Body of pancreas (tissue), 4 donors: ENCODE measurements around the gene GSK3B. TPM values are rescaled to one million over a fixed set of nuclear protein-coding genes. Genes with fewer than 3 reads are reported as not detected.
"Not testable (repeated sequence)": the region's sequence is repeated elsewhere in the genome, so short reads cannot be mapped to it uniquely, and the experiment has no call there.

Experiments used
- ATAC-seq: fragments of 150-250 bp; one replicate; pipeline ENCODE4 v1.9.1; 2016
- DNase-seq, 4 donors: peaks; one replicate each; pipeline ENCODE4 v3.0.0-alpha.2; 2019
- H3K27ac ChIP-seq, 4 donors: fragments of 200-600 bp; sonication (generic); 1 replicate in 3 of 4; 2 replicates in 1 of 4; pipeline versions ENCODE4 v1.5.1 to v1.6.1; 2016 to 2019; ENCODE audit warnings: mild to moderate bottlenecking in 1 of 4, mixed read lengths in 1 of 4, moderate library complexity in 1 of 4
- H3K27me3 ChIP-seq, 2 donors: fragments of 200-600 bp; sonication (generic); one replicate each; pipeline ENCODE4 v1.6.0; 2016; ENCODE audit warnings: mild to moderate bottlenecking in 1 of 2
- H3K36me3 ChIP-seq, 2 donors: fragments of 200-600 bp; sonication (generic); replicated peaks in 1 of 2; 2 replicates each; pipeline ENCODE4 v1.5.1; 2016; ENCODE audit warnings: low read depth in 2 of 2; ENCODE audit not compliant: insufficient read depth in 1 of 2
- H3K4me1 ChIP-seq: fragments of 200-600 bp; sonication (generic); one replicate; pipeline ENCODE4 v1.6.0; 2016
- H3K4me3 ChIP-seq, 2 donors: fragments of 200-600 bp; sonication (generic); 1 replicate in 1 of 2; 2 replicates in 1 of 2; pipeline ENCODE4 v1.5.1; 2016 to 2019
- H3K9me3 ChIP-seq, 3 donors: fragments of 200-600 bp; sonication (generic); 1 replicate in 2 of 3; 2 replicates in 1 of 3; pipeline ENCODE4 v1.5.1; 2016
- POLR2A ChIP-seq, 3 donors: fragments of 450-650 bp; IDR thresholded peaks; one replicate each; pipeline ENCODE4 v1.6.1; 2016; ENCODE audit warnings: antibody characterized with exemption in 3 of 3, mild to moderate bottlenecking in 2 of 3
- WGBS, 2 donors: methylation state at CpG; one replicate each; pipeline ENCODE4 v1.1.5; 2017; 5-methylcytosine and 5-hydroxymethylcytosine counted together
- intact Hi-C: fragments of 100-400 bp; cut with DNase I; formaldehyde crosslinking; loops from one replicate; pipeline ENCODE4 v1.15.1; 2023
- total RNA-seq, 2 donors: library from RNA; depleted of rRNA; stranded (reverse); fragments of >200 nt; gene quantifications; one replicate each; pipeline ENCODE4 v1.1.0, GENCODE V29; 2016
- TF ChIP-seq, protein P1 (sequence below), 7 experiments: fragments of 450-650 bp in 4 of 7; fragments of 200-600 bp in 3 of 7; sonication (generic) in 3 of 7; IDR thresholded peaks; one replicate each; pipeline ENCODE4 v1.5.1; 2016 to 2019; ENCODE audit warnings: antibody characterized with exemption in 7 of 7

GSK3B gene
- total RNA-seq, 2 donors from 2014 or later = 15.0 to 18.8 TPM

DNA sequence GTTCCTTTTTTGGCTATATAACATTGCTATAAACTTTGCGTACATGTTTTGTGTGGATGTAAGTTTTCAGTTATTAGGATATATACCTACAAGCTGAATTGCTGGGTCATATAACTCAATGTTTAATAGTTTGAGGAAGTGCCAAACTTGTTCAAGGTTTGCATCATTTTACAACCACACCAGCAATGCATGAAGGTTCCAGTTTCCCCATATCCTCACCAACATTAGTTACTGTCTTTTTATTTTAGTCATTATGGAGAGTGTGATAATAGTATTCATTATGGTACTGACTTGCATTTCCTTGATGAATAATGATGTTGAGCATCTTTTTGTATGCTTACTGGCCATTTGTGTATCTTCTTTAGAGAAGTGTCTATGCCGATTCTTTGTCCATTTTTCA is 200.1 kb downstream of the GSK3B start:
- intact Hi-C loops = no loop called here
- Histone ChIP-seq H3K27me3 (no peaks in the 10 kb centered on the region), H3K27ac (no peak overlapping the region), H3K36me3 (no peaks in the 10 kb centered on the region), H3K9me3 (no peaks in the 10 kb centered on the region), H3K4me3 (no peak overlapping the region), H3K4me1 (peaks cover 4% of the 10 kb centered on the region)
- DNase-seq = no peak
- TF ChIP-seq, protein P1, sequence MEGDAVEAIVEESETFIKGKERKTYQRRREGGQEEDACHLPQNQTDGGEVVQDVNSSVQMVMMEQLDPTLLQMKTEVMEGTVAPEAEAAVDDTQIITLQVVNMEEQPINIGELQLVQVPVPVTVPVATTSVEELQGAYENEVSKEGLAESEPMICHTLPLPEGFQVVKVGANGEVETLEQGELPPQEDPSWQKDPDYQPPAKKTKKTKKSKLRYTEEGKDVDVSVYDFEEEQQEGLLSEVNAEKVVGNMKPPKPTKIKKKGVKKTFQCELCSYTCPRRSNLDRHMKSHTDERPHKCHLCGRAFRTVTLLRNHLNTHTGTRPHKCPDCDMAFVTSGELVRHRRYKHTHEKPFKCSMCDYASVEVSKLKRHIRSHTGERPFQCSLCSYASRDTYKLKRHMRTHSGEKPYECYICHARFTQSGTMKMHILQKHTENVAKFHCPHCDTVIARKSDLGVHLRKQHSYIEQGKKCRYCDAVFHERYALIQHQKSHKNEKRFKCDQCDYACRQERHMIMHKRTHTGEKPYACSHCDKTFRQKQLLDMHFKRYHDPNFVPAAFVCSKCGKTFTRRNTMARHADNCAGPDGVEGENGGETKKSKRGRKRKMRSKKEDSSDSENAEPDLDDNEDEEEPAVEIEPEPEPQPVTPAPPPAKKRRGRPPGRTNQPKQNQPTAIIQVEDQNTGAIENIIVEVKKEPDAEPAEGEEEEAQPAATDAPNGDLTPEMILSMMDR (IDR thresholded peaks at IDR 0.05) = no peak
- no peak for TF ChIP-seq POLR2A (IDR thresholded peaks at IDR 0.05)
- WGBS, 2 donors = 94 to 96% methylated on average over 2 of the region's 2 CpGs
- no peak for ATAC-seq

DNA sequence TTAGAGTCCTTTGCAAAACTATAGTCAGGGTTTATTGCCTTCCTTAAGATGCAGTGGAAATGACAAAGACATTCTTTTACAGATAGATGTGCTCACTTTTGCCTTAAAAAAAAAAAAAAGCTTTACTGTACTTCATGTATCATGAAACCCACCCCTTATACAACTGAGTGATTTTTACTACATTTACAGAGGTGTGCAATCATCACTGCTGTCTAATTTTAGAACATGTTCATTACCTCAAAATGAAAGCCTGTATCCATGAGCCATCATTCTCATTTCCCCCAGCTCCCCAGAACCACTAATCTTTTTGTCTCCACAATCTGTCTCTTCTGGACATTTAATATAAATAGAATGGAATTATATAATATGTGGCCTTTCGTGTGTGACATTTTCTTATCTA is 200.5 kb downstream of the GSK3B start:
- H3K27ac ChIP-seq = no peak overlapping the region
- no peak overlapping the region for H3K4me3 ChIP-seq
- H3K4me1 ChIP-seq = peaks cover 4% of the 10 kb centered on the region
- H3K36me3 ChIP-seq = no peaks in the 10 kb centered on the region
- intact Hi-C loops = no loop called here
- TF ChIP-seq, protein P1 (IDR thresholded peaks at IDR 0.05) = no peak
- TF ChIP-seq POLR2A (IDR thresholded peaks at IDR 0.05) = no peak
- no peaks in the 10 kb centered on the region for H3K27me3 ChIP-seq
- ATAC-seq (no peak), DNase-seq (no peak)
- WGBS, 2 donors = 52 to 53% methylated on average over 1 of the region's 1 CpG
- H3K9me3 ChIP-seq = no peaks in the 10 kb centered on the region

DNA sequence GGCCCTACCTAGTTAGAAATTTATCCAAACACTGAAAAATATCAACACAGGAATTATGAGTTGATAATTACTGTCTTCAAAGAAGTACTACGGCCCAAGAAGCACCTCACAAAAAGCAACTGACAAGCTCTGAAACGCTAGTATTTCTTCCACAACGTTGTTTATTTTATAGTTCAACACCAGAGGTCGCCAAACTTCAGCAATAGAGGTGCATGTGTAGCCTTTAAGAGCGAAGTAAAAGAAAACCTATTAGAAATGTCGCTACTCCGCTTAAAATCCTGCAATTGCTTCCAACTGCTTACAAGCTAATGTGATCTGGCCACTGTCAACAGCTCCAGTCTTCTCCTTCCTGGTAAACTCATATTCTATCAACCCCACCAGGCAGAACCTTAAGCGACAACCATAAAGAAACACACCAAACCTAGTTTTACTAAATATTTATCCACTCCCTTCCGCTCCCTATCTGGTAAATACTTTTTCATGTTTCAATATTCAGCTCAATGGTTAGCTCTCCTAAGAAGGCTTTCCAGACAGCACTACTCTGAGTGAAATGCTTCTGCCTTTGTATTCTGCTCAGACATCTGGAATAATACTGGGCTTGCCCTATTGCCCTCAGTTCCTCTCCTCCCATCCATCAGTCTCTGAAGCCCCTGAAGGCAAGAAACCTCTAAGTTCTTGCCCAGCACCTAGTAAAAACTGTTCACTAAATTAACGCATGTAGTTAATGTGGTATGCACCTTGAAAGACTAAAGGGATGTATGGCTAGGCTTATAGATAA is 202.1 kb downstream of the GSK3B start:
- intact Hi-C loops = no loop called here

DNA sequence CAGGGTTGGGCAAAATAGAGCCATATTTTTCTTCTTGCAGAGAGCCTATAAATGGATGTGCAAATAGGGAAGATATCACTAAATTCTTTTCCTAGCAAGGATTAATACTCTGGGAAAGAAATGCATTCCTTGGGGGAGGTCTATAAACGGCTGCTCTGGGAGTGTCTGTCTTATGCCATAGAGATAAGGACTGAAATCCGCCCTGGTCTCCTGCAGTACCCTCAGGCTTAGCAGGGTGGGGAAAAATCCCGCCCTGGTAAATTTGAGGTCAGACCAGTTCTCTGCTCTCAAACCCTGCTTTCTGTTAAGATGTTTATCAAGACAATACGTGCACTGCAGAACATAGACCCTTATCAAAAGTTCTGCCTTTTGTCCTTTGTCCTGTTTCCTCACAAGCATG is 205.6 kb downstream of the GSK3B start:
- ATAC-seq, intact Hi-C loops: not testable (repeated sequence)
- 97 to 98% methylated on average over 4 of the region's 4 CpGs for WGBS, 2 donors

More for the DNA sequence above, 202.1 kb downstream of the GSK3B start:
- DNase-seq (peak; percentile 19 to 61 (median 33)), ATAC-seq (peak; percentile 90)
- no peak overlapping the region for H3K27ac ChIP-seq
- no peaks in the 10 kb centered on the region for H3K27me3 ChIP-seq
- H3K9me3 ChIP-seq = no peaks in the 10 kb centered on the region
- peaks cover 4% of the 10 kb centered on the region for H3K4me1 ChIP-seq
- 26 to 30% methylated on average over 10 of the region's 10 CpGs for WGBS, 2 donors
- TF ChIP-seq, protein P1 (IDR thresholded peaks at IDR 0.05) = peak; percentile 36 to 84 (median 74)
- TF ChIP-seq POLR2A (IDR thresholded peaks at IDR 0.05) = no peak
- H3K4me3 ChIP-seq = no peak overlapping the region
- H3K36me3 ChIP-seq = no peaks in the 10 kb centered on the region

DNA sequence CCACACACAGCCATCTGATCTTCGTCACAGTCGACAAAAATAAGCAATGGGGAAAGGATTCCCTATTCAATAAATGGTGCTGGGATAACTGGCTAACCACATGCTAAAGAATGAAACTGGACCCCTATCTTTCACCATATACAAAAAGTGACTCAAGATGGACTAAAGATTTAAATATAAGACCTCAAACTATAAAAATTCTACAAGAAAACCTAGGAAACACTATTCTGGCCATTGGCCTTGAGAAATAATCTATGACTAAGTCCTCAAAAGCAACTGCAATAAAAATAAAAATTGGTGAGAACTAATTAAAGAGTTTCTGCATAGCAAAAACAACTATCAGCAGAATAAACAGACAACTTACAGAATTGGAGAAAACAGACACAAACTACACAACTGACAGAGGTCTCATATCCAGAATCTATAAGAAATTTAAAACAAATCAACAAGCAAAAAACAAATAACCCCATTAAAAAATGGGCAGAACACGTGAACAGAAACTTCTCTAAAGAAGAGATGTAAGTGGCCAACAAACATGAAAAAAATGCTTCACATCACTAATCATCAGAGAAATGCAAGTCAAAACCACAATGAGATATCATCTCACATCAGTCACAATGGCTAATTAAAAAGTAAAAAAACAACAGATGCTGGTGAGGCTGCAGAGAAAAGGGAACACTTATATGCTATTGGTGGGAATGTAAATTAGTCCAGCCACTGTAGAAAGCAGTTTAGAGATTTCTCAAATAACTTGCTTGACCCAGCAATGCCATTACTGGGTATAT is 208.3 kb downstream of the GSK3B start:
- no peak overlapping the region for H3K27ac ChIP-seq
- DNase-seq = no peak
- ATAC-seq = no peak
- WGBS, 2 donors = 93 to 96% methylated on average over 3 of the region's 3 CpGs
- no peaks in the 10 kb centered on the region for H3K9me3 ChIP-seq
- intact Hi-C loops = no loop called here
- H3K36me3 ChIP-seq = peaks cover 0 to 2% of the 10 kb centered on the region in 2 donors
- no peak overlapping the region for H3K4me3 ChIP-seq
- no peaks in the 10 kb centered on the region for H3K27me3 ChIP-seq
- H3K4me1 ChIP-seq = no peaks in the 10 kb centered on the region
- no peak for TF ChIP-seq POLR2A (IDR thresholded peaks at IDR 0.05)
- TF ChIP-seq, protein P1 (IDR thresholded peaks at IDR 0.05) = no peak

More for the DNA sequence above, 205.6 kb downstream of the GSK3B start:
- H3K36me3 ChIP-seq, DNase-seq, H3K4me3 ChIP-seq, H3K4me1 ChIP-seq, H3K27ac ChIP-seq, H3K27me3 ChIP-seq, H3K9me3 ChIP-seq: not testable (repeated sequence)
